Heart left ventricle (tissue), 16 donors: ENCODE measurements around the gene MARVELD3. TPM values are rescaled to one million over a fixed set of nuclear protein-coding genes. Genes with fewer than 3 reads are reported as not detected.
"Not testable (repeated sequence)": the region's sequence is repeated elsewhere in the genome, so short reads cannot be mapped to it uniquely, and the experiment has no call there.

Experiments used
- ATAC-seq, 4 donors: fragments of 200-7000 bp; cut with Tn5 transposase; one replicate each; pipeline ENCODE4 v1.9.1; 2020 to 2022; ENCODE audit warnings: moderate library complexity in 4 of 4, mild to moderate bottlenecking in 3 of 4, moderate number of reproducible peaks in 1 of 4
- DNase-seq, 5 donors: peaks; one replicate each; pipeline ENCODE4 v3.0.0-alpha.2; 2020
- H3K27ac ChIP-seq, 12 donors: fragments of 200-600 bp; sonication (generic) in 4 of 12; one replicate each; pipeline versions ENCODE4 v1.5.0 to v1.8.0; 2016 to 2022; ENCODE audit warnings: mild to moderate bottlenecking in 2 of 12
- H3K27me3 ChIP-seq, 9 donors: fragments of 200-600 bp; sonication (generic) in 2 of 9; one replicate each; pipeline versions ENCODE4 v1.5.1 to v1.8.0; 2016 to 2022; ENCODE audit warnings: mild to moderate bottlenecking in 3 of 9
- H3K36me3 ChIP-seq, 9 donors: fragments of 200-600 bp; sonication (generic) in 2 of 9; one replicate each; pipeline versions ENCODE4 v1.5.0 to v1.8.0; 2018 to 2022; ENCODE audit warnings: mild to moderate bottlenecking in 2 of 9
- H3K4me1 ChIP-seq, 12 donors: fragments of 200-600 bp; sonication (generic) in 4 of 12; one replicate each; pipeline versions ENCODE4 v1.5.0 to v1.8.0; 2016 to 2022; ENCODE audit warnings: mild to moderate bottlenecking in 3 of 12
- H3K4me3 ChIP-seq, 12 donors: fragments of 200-600 bp; sonication (generic) in 4 of 12; one replicate each; pipeline versions ENCODE4 v1.5.0 to v1.8.0; 2017 to 2022; ENCODE audit warnings: mild to moderate bottlenecking in 9 of 12, moderate library complexity in 4 of 12
- H3K9me3 ChIP-seq, 12 donors: fragments of 200-600 bp; sonication (generic) in 4 of 12; one replicate each; pipeline versions ENCODE4 v1.5.0 to v1.8.0; 2016 to 2022; ENCODE audit warnings: mild to moderate bottlenecking in 1 of 12
- CTCF ChIP-seq, 12 donors: fragments of 200-600 bp; sonication (generic) in 4 of 12; IDR thresholded peaks; one replicate each; pipeline versions ENCODE4 v1.5.0 to v1.8.0; 2018 to 2022; ENCODE audit warnings: antibody characterized with exemption in 12 of 12, mild to moderate bottlenecking in 5 of 12
- POLR2A ChIP-seq, 2 donors: fragments of 450-650 bp; IDR thresholded peaks; one replicate each; pipeline ENCODE4 v1.6.1; 2017; ENCODE audit warnings: antibody characterized with exemption in 2 of 2, mild to moderate bottlenecking in 2 of 2, moderate library complexity in 2 of 2
- WGBS, 4 donors: extraction: QIAGEN DNeasy Blood & Tissue Kit in 2 of 4; methylation state at CpG; one replicate each; pipeline versions ENCODE4 v1.1.5 to v1.1.7; 2013 to 2018; 5-methylcytosine and 5-hydroxymethylcytosine counted together
- intact Hi-C, 10 donors: fragments of 100-400 bp; cut with DNase I; formaldehyde crosslinking; loops; one replicate each; pipeline versions ENCODE4 v1.11.1 to v1.14.2; 2022
- long read RNA-seq, 3 donors: library from polyadenylated mRNA; unstranded; transcript quantifications; one replicate each; pipeline ENCODE4 v2.0.0, GENCODE V29; 2020 to 2021
- polyA plus RNA-seq, 2 donors: library from polyadenylated mRNA; stranded (reverse); fragments of 200-250 nt; gene quantifications; one replicate each; pipeline ENCODE4 v1.2.3, GENCODE V29; 2013
- total RNA-seq, 9 donors: library from RNA; depleted of rRNA in 2 of 9; stranded (reverse); fragments of >200 nt in 2 of 9; fragmentation: NEBNext Ultra II Directional in 3 of 9; extraction: Animal tissue kit (Norgen Biotek cat#: 25700) in 3 of 9; gene quantifications; one replicate each; pipeline versions ENCODE4 v1.1.0 to v1.2.4, GENCODE V29; 2016 to 2023
- donor health status: ischemic (EF 13 %, LVEDD 7.1; RV severe dilation, severe dysfunction).
- donor health status: healthy with polysubstance abuse.
- donor health status: DM: no; HTN: yes; CAD: no.
- donor health status: DM: no; HTN: no; CAD: no.
- donor health status: ischemic (EF 25% LVEDD 6.9; RV normal size, moderate dysfunction).
- donor health status: ischemic (EF 25% LVEDD 5.7; RV mildly dilated, moderate dysfunction).
- donor health status: healthy.
- donor health status: DM: yes; HTN: yes; CAD: no.
- donor health status: ischemic (EF 35%, LVEDD 5.7; RV mildly dilated, moderate dysfunction).
- donor health status: nonischemic (EF 11% LVEDD 7.7; RV severe dilation, severe dysfunction).
- donor health status: DM: yes; HTN: yes; CAD: no.
- donor health status: PGD.
- donor health status: ischemic (EF 29% LVEDD 5.4; RV normal size, mild dysfunction).
- donor health status: nonischemic (EF 23%, LVEDD 6.1; RV moderate dilation, normal function).

MARVELD3 gene
- under 1 TPM in 1 of 9 donors, not detected in 8; 0.14 TPM for total RNA-seq
- polyA plus RNA-seq: not detected
- long read RNA-seq, donor 1: 0 reads
- long read RNA-seq, donor 2: 0 reads
- long read RNA-seq, donor 3: 0 reads

GRCh38 chr16:71626018-71626857 lies at the start of gene MARVELD3:
Gene MARVELD3, plus strand, starts transcription at chr16:71626184. Its CDS starts 46 bp downstream, at chr16:71626230.
- Histone ChIP-seq H3K4me3 (peak within 1 kb of the TSS in 11 of 12 donors; percentile 27 to 48 (median 36)), H3K36me3 (no peaks in the 10 kb centered on the region), H3K27ac (no peak within 1 kb of the TSS), H3K9me3 (peaks cover 0 to 9% (median 0%) of the 10 kb centered on the region in 12 donors), H3K4me1 (peaks cover 0 to 18% (median 10%) of the 10 kb centered on the region in 12 donors), H3K27me3 (peaks cover 8 to 65% (median 32%) of the 10 kb centered on the region in 9 donors)
- intact Hi-C loops: no loop called here
- peak in 1 of 4 donors; percentile 33 for ATAC-seq
- WGBS, 4 donors: 1 to 2% (median 1%) methylated on average over 32 to 98 of the region's 98 CpGs
- no peak for TF ChIP-seq POLR2A (IDR thresholded peaks at IDR 0.05)
- TF ChIP-seq CTCF (IDR thresholded peaks at IDR 0.05): no peak
- no peak for DNase-seq

GRCh38 chr16:71576971-71577370 lies 49.0 kb upstream of the MARVELD3 start, which contains the start of gene TAT:
Gene TAT, minus strand, starts transcription at chr16:71577092. Its CDS starts 677 bp downstream, at chr16:71576415.
- H3K27ac ChIP-seq: no peak within 1 kb of the TSS
- ATAC-seq (no peak), DNase-seq (no peak)
- H3K36me3 ChIP-seq: no peaks in the 10 kb centered on the region
- no peaks in the 10 kb centered on the region for H3K4me1 ChIP-seq
- intact Hi-C loops: no loop called here
- H3K9me3 ChIP-seq: no peaks in the 10 kb centered on the region
- TF ChIP-seq POLR2A (IDR thresholded peaks at IDR 0.05) (no peak), CTCF (IDR thresholded peaks at IDR 0.05) (no peak)
- 13 to 21% (median 18%) methylated on average over 3 of the region's 3 CpGs for WGBS, 4 donors
- no peak within 1 kb of the TSS for H3K4me3 ChIP-seq
- H3K27me3 ChIP-seq: peaks cover 0 to 22% (median 2%) of the 10 kb centered on the region in 9 donors

- peaks cover 0 to 18% (median 2%) of the 10 kb centered on the region in 9 donors for H3K27me3 ChIP-seq
- H3K9me3 ChIP-seq, H3K36me3 ChIP-seq, H3K27ac ChIP-seq, H3K4me1 ChIP-seq, DNase-seq, intact Hi-C loops, ATAC-seq, H3K4me3 ChIP-seq: not testable (repeated sequence)
- WGBS, 4 donors: 82 to 93% (median 89%) methylated on average over 5 of the region's 5 CpGs
These were observed 43.5 kb upstream of the MARVELD3 start for GRCh38 chr16:71582553-71582848.

- no peak for DNase-seq
- H3K4me3 ChIP-seq: no peak overlapping the region
- TF ChIP-seq POLR2A (IDR thresholded peaks at IDR 0.05) (no peak), CTCF (IDR thresholded peaks at IDR 0.05) (no peak)
- no peak for ATAC-seq
- no peaks in the 10 kb centered on the region for H3K4me1 ChIP-seq
- H3K27me3 ChIP-seq: peaks cover 0 to 12% (median 0%) of the 10 kb centered on the region in 9 donors
- WGBS, 4 donors: 82 to 86% (median 84%) methylated on average over 3 of the region's 3 CpGs
- H3K9me3 ChIP-seq: no peaks in the 10 kb centered on the region
- H3K27ac ChIP-seq: no peak overlapping the region
- intact Hi-C loops: no loop called here
- H3K36me3 ChIP-seq: no peaks in the 10 kb centered on the region
These were observed 41.3 kb upstream of the MARVELD3 start for GRCh38 chr16:71584543-71585317.
